ENCODE measurements around the gene CGREF1. TPM values are rescaled to one million over a fixed set of nuclear protein-coding genes. Genes with fewer than 3 reads are reported as not detected.

CGREF1 gene
- total and polyA plus RNA-seq, 9 donors: 7.9 to 23.9 (median 11.1) TPM

DNA sequence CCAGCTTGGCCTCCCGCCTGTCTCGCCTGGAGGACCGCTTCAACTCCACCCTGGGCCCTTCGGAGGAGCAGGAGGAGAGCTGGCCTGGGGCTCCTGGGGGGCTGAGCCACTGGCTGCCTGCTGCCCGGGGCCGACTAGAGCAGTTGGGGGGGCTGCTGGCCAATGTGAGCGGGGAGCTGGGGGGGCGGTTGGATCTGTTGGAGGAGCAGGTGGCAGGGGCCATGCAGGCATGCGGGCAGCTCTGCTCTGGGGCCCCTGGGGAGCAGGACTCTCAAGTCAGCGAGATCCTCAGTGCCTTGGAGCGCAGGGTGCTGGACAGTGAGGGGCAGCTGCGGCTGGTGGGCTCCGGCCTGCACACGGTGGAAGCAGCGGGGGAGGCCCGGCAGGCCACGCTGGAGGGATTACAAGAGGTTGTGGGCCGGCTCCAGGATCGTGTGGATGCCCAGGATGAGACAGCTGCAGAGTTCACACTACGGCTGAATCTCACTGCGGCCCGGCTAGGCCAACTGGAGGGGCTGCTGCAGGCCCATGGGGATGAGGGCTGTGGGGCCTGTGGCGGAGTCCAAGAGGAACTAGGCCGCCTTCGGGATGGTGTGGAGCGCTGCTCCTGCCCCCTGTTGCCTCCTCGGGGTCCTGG, 36.0 kb downstream of the CGREF1 start:
- no peaks in the 10 kb centered on the region for H3K36me3 ChIP-seq
- H3K27me3 ChIP-seq: no peaks in the 10 kb centered on the region
- peak in 2 of 5 donors; percentile 25 to 48 for DNase-seq
- no peak overlapping the region for H3K27ac ChIP-seq
- WGBS, 3 donors: 63 to 68% (median 65%) methylated on average over 27 of the region's 27 CpGs
- no peak overlapping the region for H3K4me3 ChIP-seq
- intact Hi-C loops (cut with DNase I): loop anchor here (10.0 kb wide), 2 partner anchors 48 to 108 kb away; partner anchors contain the start of genes MAPRE3 (in 2 of the 4) and TMEM214 (in 2 of the 4)
- peaks cover 16% of the 10 kb centered on the region for H3K4me1 ChIP-seq (ENCODE audit: insufficient read depth)
- H3K9me3 ChIP-seq: no peaks in the 10 kb centered on the region
- TF ChIP-seq POLR2A (IDR thresholded peaks at IDR 0.05): no peak
- no peak for TF ChIP-seq EP300 (IDR thresholded peaks at IDR 0.05)
- TF ChIP-seq, protein P1, sequence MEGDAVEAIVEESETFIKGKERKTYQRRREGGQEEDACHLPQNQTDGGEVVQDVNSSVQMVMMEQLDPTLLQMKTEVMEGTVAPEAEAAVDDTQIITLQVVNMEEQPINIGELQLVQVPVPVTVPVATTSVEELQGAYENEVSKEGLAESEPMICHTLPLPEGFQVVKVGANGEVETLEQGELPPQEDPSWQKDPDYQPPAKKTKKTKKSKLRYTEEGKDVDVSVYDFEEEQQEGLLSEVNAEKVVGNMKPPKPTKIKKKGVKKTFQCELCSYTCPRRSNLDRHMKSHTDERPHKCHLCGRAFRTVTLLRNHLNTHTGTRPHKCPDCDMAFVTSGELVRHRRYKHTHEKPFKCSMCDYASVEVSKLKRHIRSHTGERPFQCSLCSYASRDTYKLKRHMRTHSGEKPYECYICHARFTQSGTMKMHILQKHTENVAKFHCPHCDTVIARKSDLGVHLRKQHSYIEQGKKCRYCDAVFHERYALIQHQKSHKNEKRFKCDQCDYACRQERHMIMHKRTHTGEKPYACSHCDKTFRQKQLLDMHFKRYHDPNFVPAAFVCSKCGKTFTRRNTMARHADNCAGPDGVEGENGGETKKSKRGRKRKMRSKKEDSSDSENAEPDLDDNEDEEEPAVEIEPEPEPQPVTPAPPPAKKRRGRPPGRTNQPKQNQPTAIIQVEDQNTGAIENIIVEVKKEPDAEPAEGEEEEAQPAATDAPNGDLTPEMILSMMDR (IDR thresholded peaks at IDR 0.05): no peak

DNA sequence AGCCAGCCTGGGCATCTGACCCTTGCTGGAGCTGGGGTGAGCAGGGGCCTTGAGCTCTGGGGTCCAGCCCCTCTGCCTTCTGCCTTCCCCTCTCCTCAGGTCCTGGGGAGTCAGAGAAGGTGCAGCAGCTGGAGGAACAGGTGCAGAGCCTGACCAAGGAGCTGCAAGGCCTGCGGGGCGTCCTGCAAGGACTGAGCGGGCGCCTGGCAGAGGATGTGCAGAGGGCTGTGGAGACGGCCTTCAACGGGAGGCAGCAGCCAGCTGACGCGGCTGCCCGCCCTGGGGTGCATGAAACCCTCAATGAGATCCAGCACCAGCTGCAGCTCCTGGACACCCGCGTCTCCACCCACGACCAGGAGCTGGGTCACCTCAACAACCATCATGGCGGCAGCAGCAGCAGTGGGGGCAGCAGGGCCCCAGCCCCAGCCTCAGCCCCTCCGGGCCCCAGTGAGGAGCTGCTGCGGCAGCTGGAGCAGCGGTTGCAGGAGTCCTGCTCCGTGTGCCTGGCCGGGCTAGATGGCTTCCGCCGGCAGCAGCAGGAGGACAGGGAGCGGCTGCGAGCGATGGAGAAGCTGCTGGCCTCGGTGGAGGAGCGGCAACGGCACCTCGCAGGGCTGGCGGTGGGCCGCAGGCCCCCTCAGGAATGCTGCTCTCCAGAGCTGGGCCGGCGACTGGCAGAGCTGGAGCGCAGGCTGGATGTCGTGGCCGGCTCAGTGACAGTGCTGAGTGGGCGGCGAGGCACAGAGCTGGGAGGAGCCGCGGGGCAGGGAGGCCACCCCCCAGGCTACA, 36.8 kb downstream of the CGREF1 start:
- TF ChIP-seq POLR2A (IDR thresholded peaks at IDR 0.05): no peak
- TF ChIP-seq, protein P1 (IDR thresholded peaks at IDR 0.05): no peak
- TF ChIP-seq EP300 (IDR thresholded peaks at IDR 0.05): no peak
- WGBS, 3 donors: 56 to 74% (median 64%) methylated on average over 37 to 38 of the region's 38 CpGs
- Histone ChIP-seq H3K4me1 (ENCODE audit: insufficient read depth) (peaks cover 16% of the 10 kb centered on the region), H3K27me3 (no peaks in the 10 kb centered on the region), H3K27ac (no peak overlapping the region), H3K4me3 (no peak overlapping the region), H3K9me3 (no peaks in the 10 kb centered on the region), H3K36me3 (no peaks in the 10 kb centered on the region)
- intact Hi-C loops (cut with DNase I): loop anchor here (10.0 kb wide), 2 partner anchors 47 to 107 kb away; partner anchors contain the start of genes MAPRE3 (in 2 of the 4) and TMEM214 (in 2 of the 4)
- peak in 1 of 5 donors; percentile 50 for DNase-seq

DNA sequence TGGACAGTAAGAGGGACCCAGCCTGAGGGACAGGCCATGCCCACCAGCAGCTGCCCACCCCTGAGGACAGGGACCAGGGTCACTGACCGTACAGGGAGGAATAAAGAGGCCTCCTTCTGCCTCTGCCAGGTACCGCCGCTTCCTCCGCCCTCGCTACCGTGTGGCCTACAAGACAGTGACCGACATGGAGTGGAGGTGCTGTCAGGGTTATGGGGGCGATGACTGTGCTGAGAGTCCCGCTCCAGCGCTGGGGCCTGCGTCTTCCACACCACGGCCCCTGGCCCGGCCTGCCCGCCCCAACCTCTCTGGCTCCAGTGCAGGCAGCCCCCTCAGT, 38.4 kb downstream of the CGREF1 start:
- WGBS, 3 donors: 15 to 25% (median 23%) methylated on average over 13 to 14 of the region's 14 CpGs
- H3K4me3 ChIP-seq: peak overlapping the region; percentile 59
- DNase-seq: peak in 1 of 5 donors; percentile 50
- H3K36me3 ChIP-seq: no peaks in the 10 kb centered on the region
- H3K4me1 ChIP-seq (ENCODE audit: insufficient read depth): peaks cover 17% of the 10 kb centered on the region
- intact Hi-C loops (cut with DNase I): loop anchor here (10.0 kb wide), 2 partner anchors 46 to 106 kb away; partner anchors contain the start of genes MAPRE3 (in 2 of the 4) and TMEM214 (in 2 of the 4)
- peak overlapping the region; percentile 48 to 98 for H3K27ac ChIP-seq
- TF ChIP-seq EP300 (IDR thresholded peaks at IDR 0.05) (no peak), POLR2A (IDR thresholded peaks at IDR 0.05) (no peak)
- TF ChIP-seq, protein P1 (IDR thresholded peaks at IDR 0.05): no peak
- no peaks in the 10 kb centered on the region for H3K9me3 ChIP-seq
- H3K27me3 ChIP-seq: no peaks in the 10 kb centered on the region

DNA sequence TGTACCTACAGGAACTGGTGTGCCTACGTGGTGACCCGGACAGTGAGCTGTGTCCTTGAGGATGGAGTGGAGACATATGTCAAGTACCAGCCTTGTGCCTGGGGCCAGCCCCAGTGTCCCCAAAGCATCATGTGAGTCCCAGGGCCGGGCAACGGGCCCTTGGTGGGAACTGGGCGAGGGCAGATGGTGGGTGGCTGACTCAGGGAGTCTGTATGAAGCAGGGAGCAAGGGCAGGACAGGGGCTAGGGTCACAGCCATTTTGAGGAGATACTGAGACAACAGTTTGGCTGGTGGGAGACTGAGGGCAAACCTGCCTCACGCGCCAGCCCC, 38.8 kb downstream of the CGREF1 start:
- TF ChIP-seq, protein P1 (IDR thresholded peaks at IDR 0.05): no peak
- TF ChIP-seq EP300 (IDR thresholded peaks at IDR 0.05) (no peak), POLR2A (IDR thresholded peaks at IDR 0.05) (no peak)
- peak overlapping the region; percentile 59 for H3K4me3 ChIP-seq
- WGBS, 3 donors: 9 to 13% (median 11%) methylated on average over 7 of the region's 7 CpGs
- H3K27me3 ChIP-seq: no peaks in the 10 kb centered on the region
- peak in 1 of 5 donors; percentile 54 for DNase-seq
- peak overlapping the region; percentile 48 to 98 for H3K27ac ChIP-seq
- intact Hi-C loops (cut with DNase I): loop anchor here (10.0 kb wide), 2 partner anchors 45 to 105 kb away; partner anchors contain the start of genes MAPRE3 (in 2 of the 4) and TMEM214 (in 2 of the 4)
- H3K9me3 ChIP-seq: no peaks in the 10 kb centered on the region
- no peaks in the 10 kb centered on the region for H3K36me3 ChIP-seq
- peaks cover 18% of the 10 kb centered on the region for H3K4me1 ChIP-seq (ENCODE audit: insufficient read depth)
